ENCODE data around the gene ELFN1. TPM values are rescaled to one million over a fixed set of nuclear protein-coding genes. Genes with fewer than 3 reads are reported as not detected.
A peak's percentile ranks its signal among the peaks of the same experiment; 100 is the strongest.

ELFN1 gene
- total and polyA plus RNA-seq, 2 donors from 2014 or later = 3.5 to 3.8 TPM

DNA sequence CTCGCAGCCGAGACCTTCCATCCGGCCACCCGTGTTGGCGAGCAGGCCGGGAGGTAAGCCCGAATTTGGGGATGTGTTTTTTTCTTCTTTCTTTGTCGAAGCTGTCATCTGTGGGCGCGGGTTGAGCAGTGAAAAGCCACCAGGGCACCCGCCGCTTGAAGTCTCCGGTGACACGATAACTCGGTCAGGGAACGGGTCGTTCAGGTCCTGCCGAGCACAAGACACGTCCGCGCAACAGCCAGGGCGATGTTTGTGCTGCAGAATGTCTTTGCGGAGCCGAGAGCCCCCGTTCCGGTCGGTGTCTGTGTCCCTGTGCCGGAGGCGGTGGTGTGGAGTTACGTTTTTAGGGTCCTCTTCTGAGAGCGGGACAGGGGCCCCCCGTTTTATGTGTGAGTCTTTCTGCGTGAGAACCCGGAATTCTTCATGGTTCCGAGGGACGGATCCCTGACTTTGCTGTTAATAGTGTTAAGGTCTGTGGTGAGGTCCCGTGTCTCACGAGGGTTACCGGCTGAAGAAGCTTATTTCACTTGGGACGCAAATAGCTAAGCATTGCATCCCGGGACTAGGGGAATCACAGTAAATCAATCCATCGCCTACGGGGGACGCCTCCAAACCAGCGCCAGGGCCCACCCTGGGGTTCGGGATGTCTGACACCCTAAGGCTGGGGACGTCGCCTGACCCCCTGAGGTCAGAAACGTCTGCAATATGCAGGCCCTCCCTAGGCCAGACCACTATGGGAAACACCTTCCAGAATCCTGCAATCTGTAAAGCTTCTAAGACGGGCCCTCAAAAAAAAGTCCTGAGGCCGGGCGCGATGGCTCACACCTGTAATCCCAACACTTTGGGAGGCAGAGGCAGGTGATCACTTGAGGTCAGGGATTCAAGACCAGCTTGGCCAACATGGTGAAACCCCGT is 99.5 kb downstream of the ELFN1 start:
- Histone ChIP-seq H3K27ac (ENCODE audit: low read depth in 2 of 2, low read length in 2 of 2) (no peak overlapping the region), H3K4me1 (ENCODE audit: control insufficient read depth in 2 of 3, insufficient read depth in 2 of 3, low read depth in 1 of 3, low read length in 3 of 3) (no peaks in the 10 kb centered on the region), H3K9ac (ENCODE audit: low read length in 3 of 3) (no peak overlapping the region), H3K36me3 (ENCODE audit: control insufficient read depth in 2 of 3, insufficient read depth in 3 of 3, low read length in 3 of 3) (no peaks in the 10 kb centered on the region), H3K4me3 (ENCODE audit: low read length in 3 of 3) (no peak overlapping the region), H3K27me3 (ENCODE audit: control insufficient read depth, insufficient read depth, low read length) (no peaks in the 10 kb centered on the region), H3K9me3 (ENCODE audit: control insufficient read depth in 2 of 3, insufficient read depth in 1 of 3, low read length in 3 of 3) (no peaks in the 10 kb centered on the region)
- intact Hi-C loops (cut with DNase I) = no loop called here
- TF ChIP-seq, protein P1, sequence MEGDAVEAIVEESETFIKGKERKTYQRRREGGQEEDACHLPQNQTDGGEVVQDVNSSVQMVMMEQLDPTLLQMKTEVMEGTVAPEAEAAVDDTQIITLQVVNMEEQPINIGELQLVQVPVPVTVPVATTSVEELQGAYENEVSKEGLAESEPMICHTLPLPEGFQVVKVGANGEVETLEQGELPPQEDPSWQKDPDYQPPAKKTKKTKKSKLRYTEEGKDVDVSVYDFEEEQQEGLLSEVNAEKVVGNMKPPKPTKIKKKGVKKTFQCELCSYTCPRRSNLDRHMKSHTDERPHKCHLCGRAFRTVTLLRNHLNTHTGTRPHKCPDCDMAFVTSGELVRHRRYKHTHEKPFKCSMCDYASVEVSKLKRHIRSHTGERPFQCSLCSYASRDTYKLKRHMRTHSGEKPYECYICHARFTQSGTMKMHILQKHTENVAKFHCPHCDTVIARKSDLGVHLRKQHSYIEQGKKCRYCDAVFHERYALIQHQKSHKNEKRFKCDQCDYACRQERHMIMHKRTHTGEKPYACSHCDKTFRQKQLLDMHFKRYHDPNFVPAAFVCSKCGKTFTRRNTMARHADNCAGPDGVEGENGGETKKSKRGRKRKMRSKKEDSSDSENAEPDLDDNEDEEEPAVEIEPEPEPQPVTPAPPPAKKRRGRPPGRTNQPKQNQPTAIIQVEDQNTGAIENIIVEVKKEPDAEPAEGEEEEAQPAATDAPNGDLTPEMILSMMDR (IDR thresholded peaks at IDR 0.05; ENCODE audit: borderline replicate concordance, extremely low read depth, insufficient read depth) = no peak
- FAIRE-seq = no peak
- DNase-seq = peak in 1 of 5 donors; percentile 53

DNA sequence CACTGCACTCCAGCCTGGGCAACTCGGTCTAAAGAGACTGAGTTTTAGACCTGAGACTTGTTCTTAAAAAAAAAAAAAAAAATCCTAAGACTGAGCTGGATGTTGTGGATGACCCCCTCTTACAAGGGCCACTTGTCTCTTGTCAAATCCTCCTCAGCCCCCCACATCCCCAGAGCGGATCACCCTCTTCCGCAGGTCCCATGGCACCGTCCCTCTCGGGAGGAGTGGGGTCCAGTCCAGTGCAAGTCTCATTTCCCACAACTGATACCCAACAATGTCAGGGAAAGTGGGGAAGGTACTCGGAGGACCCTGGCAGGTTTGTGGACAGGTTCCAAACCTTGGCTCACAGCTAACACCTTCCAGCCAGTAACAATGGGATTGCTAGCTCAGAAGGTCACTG is 100.3 kb downstream of the ELFN1 start:
- Histone ChIP-seq H3K4me1 (ENCODE audit: control insufficient read depth in 2 of 3, insufficient read depth in 2 of 3, low read depth in 1 of 3, low read length in 3 of 3) (no peaks in the 10 kb centered on the region), H3K36me3 (ENCODE audit: control insufficient read depth in 2 of 3, insufficient read depth in 3 of 3, low read length in 3 of 3) (no peaks in the 10 kb centered on the region), H3K27ac (ENCODE audit: low read depth in 2 of 2, low read length in 2 of 2) (no peak overlapping the region), H3K27me3 (ENCODE audit: control insufficient read depth, insufficient read depth, low read length) (no peaks in the 10 kb centered on the region), H3K9ac (ENCODE audit: low read length in 3 of 3) (no peak overlapping the region), H3K4me3 (ENCODE audit: low read length in 3 of 3) (no peak overlapping the region), H3K9me3 (ENCODE audit: control insufficient read depth in 2 of 3, insufficient read depth in 1 of 3, low read length in 3 of 3) (peaks cover 0 to 2% (median 0%) of the 10 kb centered on the region in 3 donors)
- DNase-seq (peak in 1 of 5 donors; percentile 21), FAIRE-seq (no peak)
- intact Hi-C loops (cut with DNase I) = no loop called here
- TF ChIP-seq, protein P1 (IDR thresholded peaks at IDR 0.05; ENCODE audit: borderline replicate concordance, extremely low read depth, insufficient read depth) = no peak

DNA sequence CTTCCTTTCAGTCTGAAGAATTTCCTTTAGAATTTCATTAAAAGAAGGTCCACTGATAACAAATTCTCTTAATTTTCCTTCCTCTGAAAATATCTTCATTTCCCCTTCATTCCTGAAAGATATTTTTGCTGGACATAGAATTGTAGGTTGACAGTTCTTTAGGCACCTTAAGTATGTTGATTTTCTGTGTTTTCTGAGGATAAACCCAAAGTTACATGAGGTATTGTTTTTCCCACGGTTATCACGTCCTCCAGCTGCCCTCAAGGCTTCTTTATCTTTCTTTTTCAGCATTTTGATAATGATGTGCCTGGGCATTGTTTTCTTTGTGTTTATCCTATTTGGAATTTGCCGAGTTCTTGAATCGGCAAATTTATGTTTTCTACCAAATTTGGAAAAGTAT is 105.3 kb downstream of the ELFN1 start:
- Histone ChIP-seq H3K4me1 (ENCODE audit: control insufficient read depth in 2 of 3, insufficient read depth in 2 of 3, low read depth in 1 of 3, low read length in 3 of 3) (no peaks in the 10 kb centered on the region), H3K27me3 (ENCODE audit: control insufficient read depth, insufficient read depth, low read length) (no peaks in the 10 kb centered on the region), H3K27ac (ENCODE audit: low read depth in 2 of 2, low read length in 2 of 2) (no peak overlapping the region), H3K36me3 (ENCODE audit: control insufficient read depth in 2 of 3, insufficient read depth in 3 of 3, low read length in 3 of 3) (no peaks in the 10 kb centered on the region), H3K9me3 (ENCODE audit: control insufficient read depth in 2 of 3, insufficient read depth in 1 of 3, low read length in 3 of 3) (peaks cover 0 to 7% (median 0%) of the 10 kb centered on the region in 3 donors), H3K9ac (ENCODE audit: low read length in 3 of 3) (no peak overlapping the region), H3K4me3 (ENCODE audit: low read length in 3 of 3) (no peak overlapping the region)
- TF ChIP-seq, protein P1 (IDR thresholded peaks at IDR 0.05; ENCODE audit: borderline replicate concordance, extremely low read depth, insufficient read depth) = no peak
- no peak for FAIRE-seq
- intact Hi-C loops (cut with DNase I) = no loop called here
- DNase-seq = no peak

Data from kidney (tissue), 14 donors.